Measurements from ENCODE around the gene FRMPD1.

The FRMPD1 gene

GRCh38 chr9:37760416-37761161, 109.8 kb downstream of the FRMPD1 start:
- TF ChIP-seq EP300 (IDR thresholded peaks at IDR 0.05; ENCODE audit: borderline replicate concordance) (no peak), REST (IDR thresholded peaks at IDR 0.05; ENCODE audit: low read depth) (no peak), ZBTB7A (IDR thresholded peaks at IDR 0.05; ENCODE audit: low read depth) (no peak), YY1 (IDR thresholded peaks at IDR 0.05; ENCODE audit: low read depth) (no peak), TAF1 (IDR thresholded peaks at IDR 0.05; ENCODE audit: low read depth) (no peak), EGR1 (IDR thresholded peaks at IDR 0.05) (no peak), NFIC (IDR thresholded peaks at IDR 0.05) (no peak), FOXM1 (IDR thresholded peaks at IDR 0.05; ENCODE audit: borderline replicate concordance, low read depth) (no peak), CREB1 (IDR thresholded peaks at IDR 0.05; ENCODE audit: low read depth) (no peak), RAD21 (IDR thresholded peaks at IDR 0.05; ENCODE audit: low read depth) (no peak), TEAD4 (IDR thresholded peaks at IDR 0.05) (no peak)

- TF ChIP-seq TCF12 (IDR thresholded peaks at IDR 0.05; ENCODE audit: low read depth) (no peak), CREB1 (IDR thresholded peaks at IDR 0.05; ENCODE audit: low read depth) (no peak), MAX (IDR thresholded peaks at IDR 0.05) (no peak), FOXM1 (IDR thresholded peaks at IDR 0.05; ENCODE audit: borderline replicate concordance, low read depth) (no peak), EGR1 (IDR thresholded peaks at IDR 0.05) (no peak), EP300 (IDR thresholded peaks at IDR 0.05; ENCODE audit: borderline replicate concordance) (no peak), RAD21 (IDR thresholded peaks at IDR 0.05; ENCODE audit: low read depth) (no peak), YY1 (IDR thresholded peaks at IDR 0.05; ENCODE audit: low read depth) (no peak), TAF1 (IDR thresholded peaks at IDR 0.05; ENCODE audit: low read depth) (no peak), NFIC (IDR thresholded peaks at IDR 0.05) (no peak), REST (IDR thresholded peaks at IDR 0.05; ENCODE audit: low read depth) (no peak), TEAD4 (IDR thresholded peaks at IDR 0.05) (no peak), CEBPB (IDR thresholded peaks at IDR 0.05) (no peak), ZBTB7A (IDR thresholded peaks at IDR 0.05; ENCODE audit: low read depth) (no peak), USF1 (IDR thresholded peaks at IDR 0.05) (no peak)
Observed at GRCh38 chr9:37761511-37761910, 110.8 kb downstream of the FRMPD1 start.

- no peak for TF ChIP-seq YY1 (IDR thresholded peaks at IDR 0.05; ENCODE audit: low read depth)
Observed at GRCh38 chr9:37769306-37769705, 118.6 kb downstream of the FRMPD1 start.

- TF ChIP-seq FOXM1 (IDR thresholded peaks at IDR 0.05; ENCODE audit: borderline replicate concordance, low read depth) (no peak), TEAD4 (IDR thresholded peaks at IDR 0.05) (no peak), NFIC (IDR thresholded peaks at IDR 0.05) (no peak), YY1 (IDR thresholded peaks at IDR 0.05; ENCODE audit: low read depth) (no peak), EP300 (IDR thresholded peaks at IDR 0.05; ENCODE audit: borderline replicate concordance) (no peak), EGR1 (IDR thresholded peaks at IDR 0.05) (no peak), MAX (IDR thresholded peaks at IDR 0.05) (no peak), TCF12 (IDR thresholded peaks at IDR 0.05; ENCODE audit: low read depth) (no peak), TAF1 (IDR thresholded peaks at IDR 0.05; ENCODE audit: low read depth) (no peak), CEBPB (IDR thresholded peaks at IDR 0.05) (no peak), REST (IDR thresholded peaks at IDR 0.05; ENCODE audit: low read depth) (no peak), USF1 (IDR thresholded peaks at IDR 0.05) (no peak), ZBTB7A (IDR thresholded peaks at IDR 0.05; ENCODE audit: low read depth) (no peak)
Observed at GRCh38 chr9:37769995-37770394, 119.2 kb downstream of the FRMPD1 start.
